Measurements from ENCODE around the gene MIF.
"Not testable (repeated sequence)": the region's sequence is repeated elsewhere in the genome, so short reads cannot be mapped to it uniquely, and the experiment has no call there.

The MIF gene

GRCh38 chr22:23940166-23940565, 46.0 kb downstream of the MIF start:
- not testable (repeated sequence) for DNase-seq (ENCODE audit: low read depth in 2 of 2)
